GM10266 (cell line): Measurements from ENCODE around the gene PIN1.
A peak's percentile ranks its signal among the peaks of the same experiment; 100 is the strongest.

ENCODE experiments used
- DNase-seq: peaks from one replicate; pipeline ENCODE4 v3.0.0; 2012; ENCODE audit errors: extremely low spot score
- TF ChIP-seq, protein P1 (sequence below): IDR thresholded peaks from 2 replicates; pipeline ENCODE4 v1.5.1; 2012; ENCODE audit warnings: mild to moderate bottlenecking, low read depth; ENCODE audit not compliant: control insufficient read depth, insufficient read depth; ENCODE audit errors: missing control alignments

PIN1 gene

DNA sequence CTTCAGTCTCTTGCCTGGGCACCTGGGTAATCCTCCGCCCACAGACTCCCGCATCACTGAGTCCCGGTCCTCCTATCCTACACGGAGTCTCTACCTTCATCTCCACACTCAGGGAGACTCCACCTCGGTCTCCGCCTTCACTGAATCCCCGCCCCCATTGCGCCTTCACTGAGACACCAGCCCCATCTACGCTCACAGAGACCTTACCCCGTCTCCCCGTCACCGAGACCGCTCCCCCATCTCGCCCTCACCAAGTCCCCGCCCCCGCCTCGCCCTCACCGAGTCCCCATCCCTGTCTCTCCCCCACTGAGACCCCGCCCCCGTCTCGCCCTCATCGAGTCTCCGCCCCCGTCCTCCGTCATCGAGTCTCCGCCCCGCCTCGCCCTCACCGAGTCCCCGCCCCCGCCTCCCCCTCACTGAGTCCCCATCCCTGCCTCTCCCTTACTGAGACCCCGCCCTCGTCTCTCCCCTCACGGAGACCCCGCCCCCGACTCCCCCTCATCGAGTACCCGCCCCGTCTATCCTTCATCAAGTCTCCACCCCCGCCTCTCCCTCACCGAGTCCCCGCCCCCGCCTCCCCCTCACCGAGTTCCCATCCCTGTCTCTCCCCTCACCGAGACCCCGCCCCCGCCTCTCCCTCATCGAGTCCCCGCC, 43.4 kb upstream of the PIN1 start:
- DNase-seq = peak; percentile 85
- TF ChIP-seq, protein P1, sequence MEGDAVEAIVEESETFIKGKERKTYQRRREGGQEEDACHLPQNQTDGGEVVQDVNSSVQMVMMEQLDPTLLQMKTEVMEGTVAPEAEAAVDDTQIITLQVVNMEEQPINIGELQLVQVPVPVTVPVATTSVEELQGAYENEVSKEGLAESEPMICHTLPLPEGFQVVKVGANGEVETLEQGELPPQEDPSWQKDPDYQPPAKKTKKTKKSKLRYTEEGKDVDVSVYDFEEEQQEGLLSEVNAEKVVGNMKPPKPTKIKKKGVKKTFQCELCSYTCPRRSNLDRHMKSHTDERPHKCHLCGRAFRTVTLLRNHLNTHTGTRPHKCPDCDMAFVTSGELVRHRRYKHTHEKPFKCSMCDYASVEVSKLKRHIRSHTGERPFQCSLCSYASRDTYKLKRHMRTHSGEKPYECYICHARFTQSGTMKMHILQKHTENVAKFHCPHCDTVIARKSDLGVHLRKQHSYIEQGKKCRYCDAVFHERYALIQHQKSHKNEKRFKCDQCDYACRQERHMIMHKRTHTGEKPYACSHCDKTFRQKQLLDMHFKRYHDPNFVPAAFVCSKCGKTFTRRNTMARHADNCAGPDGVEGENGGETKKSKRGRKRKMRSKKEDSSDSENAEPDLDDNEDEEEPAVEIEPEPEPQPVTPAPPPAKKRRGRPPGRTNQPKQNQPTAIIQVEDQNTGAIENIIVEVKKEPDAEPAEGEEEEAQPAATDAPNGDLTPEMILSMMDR = no peak

DNA sequence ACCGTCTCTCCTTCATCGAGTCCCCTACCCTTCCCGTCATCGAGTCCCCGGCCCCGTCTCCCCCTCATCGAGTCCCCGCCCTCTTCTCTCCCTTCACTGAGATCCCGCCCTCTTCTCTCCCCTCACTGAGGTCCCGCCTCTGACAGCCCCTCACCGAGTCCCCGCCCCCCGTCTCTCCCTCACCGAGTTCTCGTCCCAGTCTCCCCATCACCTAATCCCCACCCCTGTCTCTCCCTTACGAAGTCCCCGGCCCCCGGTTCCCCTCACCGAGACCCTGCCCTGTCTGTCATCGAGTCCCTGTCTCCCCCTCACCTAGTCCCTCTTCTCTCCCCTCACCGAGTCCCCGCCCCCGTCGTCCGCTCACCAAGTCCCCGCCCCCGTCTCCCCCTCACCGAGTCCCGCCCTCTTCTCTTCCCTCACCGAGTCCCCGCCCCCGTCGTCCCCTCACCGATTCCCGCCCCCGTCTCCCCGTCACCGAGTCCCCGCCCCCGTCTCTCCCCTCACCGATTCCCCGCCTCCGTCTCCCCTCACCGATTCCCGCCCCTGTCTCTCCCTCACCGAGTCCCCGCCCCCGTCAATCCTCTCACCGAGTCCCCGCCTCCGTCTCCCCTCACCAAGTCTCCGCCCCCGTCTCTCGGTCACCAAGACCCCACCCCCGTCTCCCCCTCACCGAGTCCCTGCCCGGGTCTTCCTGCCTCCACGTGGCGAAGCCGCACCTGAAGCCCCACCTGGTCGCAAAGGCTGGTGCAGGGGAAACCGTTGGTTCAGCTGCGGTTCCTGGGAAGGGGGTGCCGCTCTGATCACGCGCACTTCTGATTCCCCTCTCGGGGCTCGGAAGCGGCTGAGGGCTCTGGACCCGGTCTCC, 42.7 kb upstream of the PIN1 start:
- TF ChIP-seq, protein P1 = no peak
- DNase-seq = peak; percentile 84

DNA sequence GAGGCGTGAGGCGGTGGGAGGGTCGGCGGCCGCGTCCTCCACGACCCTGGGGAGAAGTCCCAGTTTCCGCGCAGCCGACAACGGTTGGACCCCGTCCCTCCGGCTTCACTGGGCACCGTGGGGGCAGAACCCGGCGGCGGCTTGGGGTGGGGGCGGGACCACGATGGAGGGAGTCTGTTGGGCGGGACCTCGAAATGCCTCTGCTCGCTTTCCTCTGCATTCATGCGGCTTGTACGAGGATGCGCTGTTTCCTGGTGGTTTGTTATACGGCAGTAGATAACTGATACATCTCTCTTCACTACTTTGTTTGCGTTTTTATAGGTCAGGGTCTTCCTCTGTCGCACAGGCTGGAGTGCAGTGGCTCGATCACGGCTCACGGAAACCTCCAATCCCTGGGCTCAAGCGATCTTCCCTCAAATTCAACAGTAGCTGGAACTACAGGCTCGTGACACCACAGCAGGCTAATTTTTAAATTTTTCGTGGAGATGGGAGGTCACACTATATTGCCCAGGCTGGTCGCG, 42.0 kb upstream of the PIN1 start:
- no peak for DNase-seq
- TF ChIP-seq, protein P1 = no peak

DNA sequence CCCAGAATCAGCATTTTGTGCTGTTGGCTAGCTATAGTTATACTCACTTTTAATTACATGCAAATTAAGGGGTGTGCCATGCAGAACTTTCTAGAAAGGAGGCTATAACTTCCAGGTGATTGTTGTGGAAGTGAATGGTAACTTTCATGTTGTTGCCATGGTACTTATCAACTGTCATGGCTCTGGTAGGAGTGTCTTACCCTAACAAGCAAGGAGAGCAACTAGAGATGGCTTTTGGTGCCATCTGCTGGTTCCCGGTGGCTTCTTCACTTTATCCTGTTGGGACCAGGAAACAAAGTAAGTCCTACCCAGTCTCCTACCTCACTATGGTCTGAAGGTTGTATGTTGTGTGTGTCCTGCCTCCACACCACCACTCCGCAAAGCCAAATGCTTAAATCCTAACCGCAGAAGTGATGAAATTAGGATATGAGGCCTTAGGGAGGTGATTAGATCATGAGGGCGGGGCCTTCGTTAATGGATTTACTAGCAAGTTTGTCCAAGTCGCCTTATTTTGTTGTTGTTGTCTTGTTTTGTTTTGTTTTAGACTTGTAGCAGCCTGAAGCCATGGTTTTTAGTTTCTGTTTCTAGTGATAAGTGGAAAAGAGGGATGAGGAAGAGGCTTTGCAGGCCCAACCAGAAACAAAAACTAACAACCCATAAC, 38.9 kb upstream of the PIN1 start:
- TF ChIP-seq, protein P1 = peak; percentile 79
- peak; percentile 69 for DNase-seq

GRCh38 chr19:9797871-9798270, 37.2 kb upstream of the PIN1 start:
- TF ChIP-seq, protein P1 = no peak
- DNase-seq = no peak

DNA sequence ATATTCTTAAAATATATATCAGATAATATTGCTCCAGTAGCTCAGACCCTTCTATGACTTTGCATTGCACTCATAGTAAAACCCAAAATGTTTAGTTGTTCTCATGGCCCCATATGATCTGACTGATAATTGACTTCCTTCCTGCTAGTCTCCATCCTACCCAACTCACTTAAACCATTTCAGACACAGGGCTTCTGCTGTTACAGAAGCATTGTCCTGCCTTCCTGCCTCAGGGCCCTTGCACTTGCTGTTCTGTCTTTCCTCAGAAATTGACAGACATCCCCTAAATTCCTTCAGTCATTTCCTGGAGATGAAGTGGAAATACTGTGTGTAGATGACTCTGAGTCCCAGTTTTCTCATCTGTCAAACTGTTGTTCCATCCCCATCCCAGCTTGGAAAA, 36.0 kb upstream of the PIN1 start:
- TF ChIP-seq, protein P1 = no peak
- DNase-seq = no peak

- no peak for DNase-seq
- TF ChIP-seq, protein P1 = no peak
Measured at GRCh38 chr19:9801976-9802375, 33.1 kb upstream of the PIN1 start.
